SKM-1 treated with dmso at 0.1 percent for 144 hours (cell line): ENCODE data around the gene ZNF692.
A peak's percentile ranks its signal among the peaks of the same experiment; 100 is the strongest.
"Not testable (repeated sequence)": the region's sequence is repeated elsewhere in the genome, so short reads cannot be mapped to it uniquely, and the experiment has no call there.

Source experiments
- DNase-seq: peaks from one replicate; lab custom pipeline; 2025; ENCODE audit not compliant: unreplicated experiment; lab: John Stamatoyannopoulos, UW

ZNF692 gene

GRCh38 chr1:248810000-248810726 is 48.7 kb downstream of the ZNF692 start:
- DNase-seq = no peak

- no peak for DNase-seq
Observed at GRCh38 chr1:248808876-248809275, 50.0 kb downstream of the ZNF692 start.

- DNase-seq = peak; percentile 76
Observed at GRCh38 chr1:248807067-248807737, 51.7 kb downstream of the ZNF692 start.

GRCh38 chr1:248805876-248806275 is 53.0 kb downstream of the ZNF692 start:
- peak; percentile 94 for DNase-seq

- peak; percentile 99 for DNase-seq
Observed at GRCh38 chr1:248804771-248805681, 53.9 kb downstream of the ZNF692 start.

- DNase-seq = not testable (repeated sequence)
Observed at GRCh38 chr1:248803501-248803900, 55.4 kb downstream of the ZNF692 start.

GRCh38 chr1:248802454-248802853 is 56.4 kb downstream of the ZNF692 start:
- no peak for DNase-seq

GRCh38 chr1:248800459-248800858 is 58.4 kb downstream of the ZNF692 start:
- DNase-seq = no peak
